NCI-H1694 (cell line): ENCODE results near the gene C17orf50.
A peak's percentile ranks its signal among the peaks of the same experiment; 100 is the strongest.

Source experiments
- DNase-seq: peaks from one replicate; lab custom pipeline; 2025; lab: John Stamatoyannopoulos, UW

The C17orf50 gene

DNA sequence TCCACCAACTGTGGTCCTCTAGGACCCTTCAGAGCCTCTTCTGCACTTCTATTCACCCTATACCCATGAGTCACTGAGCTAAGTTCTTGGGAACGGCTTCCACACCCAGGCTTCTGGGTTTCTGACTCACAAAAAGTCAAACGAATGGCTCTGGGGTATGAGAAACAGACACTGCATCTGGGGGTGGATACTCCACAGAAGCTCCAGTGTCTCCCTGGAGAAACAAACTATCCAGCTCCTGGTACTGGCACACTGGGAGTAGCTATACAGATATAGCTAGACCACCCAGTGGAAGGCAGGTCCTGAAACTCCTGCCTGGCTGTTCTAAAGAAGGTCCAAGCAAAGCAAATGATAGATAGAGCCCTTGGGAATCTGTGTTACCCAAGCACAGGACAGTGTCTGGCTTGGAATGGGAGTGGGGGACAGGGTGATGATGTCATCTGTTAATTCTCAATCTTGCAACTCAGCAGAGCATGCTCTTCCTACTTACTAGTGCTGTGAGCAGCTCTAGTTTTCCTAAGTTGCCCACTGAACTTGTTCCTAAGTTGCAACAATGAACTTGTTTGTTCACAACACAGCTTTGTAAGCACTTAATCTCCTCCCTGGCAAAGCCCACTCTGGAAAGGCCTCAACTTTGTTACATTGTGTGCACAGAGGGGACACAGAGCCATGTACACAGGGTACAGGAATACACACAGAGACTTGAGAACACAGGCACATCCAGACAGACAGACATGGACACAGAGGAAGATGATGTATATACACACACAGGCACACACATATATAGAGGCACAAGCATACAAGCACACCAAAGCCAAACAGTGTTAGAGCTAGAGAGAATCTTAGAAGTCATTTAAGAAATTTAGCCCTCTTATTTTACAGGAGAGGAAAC is 28.0 kb downstream of the C17orf50 start:
- DNase-seq = no peak

DNA sequence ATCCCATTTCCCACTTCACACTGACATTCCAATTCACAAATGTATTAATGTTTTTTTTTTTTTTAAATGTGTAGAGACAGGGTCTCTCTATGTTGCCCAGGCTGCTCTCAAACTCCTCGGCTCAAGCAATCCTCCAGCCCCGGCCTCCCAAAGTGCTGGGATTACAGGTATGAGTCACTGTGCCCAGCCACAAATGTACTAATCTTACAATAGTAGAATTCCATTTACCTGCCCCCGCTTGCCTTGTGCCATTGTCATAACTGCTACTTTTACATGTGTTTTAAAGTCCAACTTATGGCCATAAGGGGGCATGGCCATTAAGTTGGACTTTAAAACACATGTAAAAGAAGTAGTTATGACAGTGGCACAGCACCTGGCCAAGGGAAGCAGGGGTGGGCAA is 30.2 kb downstream of the C17orf50 start:
- DNase-seq = no peak

DNA sequence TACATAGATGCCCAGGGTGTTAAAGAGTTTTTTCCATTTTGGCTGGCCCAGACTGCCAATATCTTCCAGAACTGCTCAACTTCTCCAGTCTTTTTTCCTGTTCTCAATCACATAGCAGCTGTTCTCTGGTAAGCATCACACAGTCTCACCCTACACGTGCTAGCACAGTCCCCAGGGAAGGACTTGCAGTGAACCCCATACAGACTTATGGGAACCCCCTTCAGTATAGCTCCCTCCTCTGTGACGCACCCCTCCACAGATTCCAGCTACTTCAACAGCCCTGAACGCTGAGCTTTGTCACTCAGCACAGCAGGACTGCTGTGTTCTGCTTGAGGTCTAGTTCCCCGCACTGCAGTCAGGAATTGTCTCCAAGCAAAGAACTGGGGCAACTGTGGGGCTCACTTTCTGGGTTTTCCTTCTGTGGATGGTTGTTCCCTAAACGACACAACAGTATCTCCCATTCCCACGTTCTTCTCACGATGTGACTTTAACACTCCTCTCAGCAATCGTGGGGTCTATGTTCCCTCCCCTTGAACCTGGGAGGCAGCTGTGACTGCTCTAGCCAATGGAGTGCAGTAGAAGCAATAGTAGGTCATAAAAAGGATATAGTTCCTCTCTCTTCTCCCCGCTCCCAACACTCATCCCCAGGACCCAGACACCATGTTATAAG is 31.1 kb downstream of the C17orf50 start:
- DNase-seq = no peak

DNA sequence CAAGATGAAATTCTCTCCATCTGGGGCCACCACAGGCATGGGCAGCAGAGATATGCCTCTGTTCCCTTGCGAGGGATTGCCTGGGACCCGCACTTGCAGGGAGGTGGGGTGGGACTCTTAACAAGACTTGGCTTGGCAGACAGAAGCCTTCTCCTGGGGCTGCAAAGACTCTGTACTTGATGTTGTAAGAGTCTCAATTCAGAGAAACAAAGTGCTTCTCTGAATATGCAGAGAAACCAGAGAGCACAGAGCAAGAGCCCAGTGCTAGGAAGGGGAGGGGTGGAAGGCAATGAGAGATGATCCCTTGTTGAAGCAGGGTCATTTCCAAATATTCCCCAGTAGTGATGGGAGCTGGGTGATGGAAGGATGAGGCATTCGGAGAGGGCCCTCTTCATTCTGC is 32.6 kb downstream of the C17orf50 start:
- no peak for DNase-seq

DNA sequence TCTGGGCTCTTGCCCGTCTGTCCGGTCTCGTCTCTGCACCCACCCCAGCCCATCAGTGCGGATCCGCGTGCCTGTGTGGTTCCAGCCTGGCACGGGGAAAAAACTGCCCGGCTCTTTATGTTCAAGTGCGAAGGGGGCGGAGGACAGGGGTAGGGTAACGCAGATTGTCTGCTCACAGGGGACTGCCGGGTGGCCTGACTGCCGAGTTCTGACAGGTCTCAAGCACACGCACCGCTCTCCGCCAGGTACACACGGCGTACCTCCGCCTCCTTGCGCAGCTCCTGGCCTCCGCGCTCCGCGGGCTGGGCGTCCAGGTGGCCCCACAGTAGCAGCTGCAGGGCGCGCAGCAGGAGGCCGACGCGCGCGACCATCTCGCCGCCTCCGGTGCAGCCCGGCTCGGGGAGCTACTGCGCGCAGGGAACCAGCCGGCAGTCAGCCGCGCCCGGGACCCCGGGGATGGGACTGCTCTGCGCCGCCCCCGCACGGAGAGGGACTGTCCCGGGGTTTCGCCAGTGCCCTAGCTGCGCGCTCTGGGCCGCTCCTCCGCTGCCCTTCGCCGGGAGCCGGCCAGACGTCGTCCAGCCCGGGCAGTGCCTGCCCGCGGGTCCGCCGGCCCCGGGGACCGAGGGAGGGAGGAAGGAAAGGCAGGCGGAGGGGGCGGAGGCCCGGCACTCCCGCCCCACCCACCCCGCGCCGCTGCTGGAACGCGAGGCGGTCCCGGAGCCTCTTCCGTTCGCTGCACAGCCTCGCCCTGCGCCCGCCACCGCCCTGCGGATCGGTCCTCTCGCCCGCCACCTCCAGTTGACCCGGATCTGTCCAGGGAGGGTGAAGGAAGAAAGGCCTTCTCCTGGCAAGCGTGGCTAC is 34.6 kb downstream of the C17orf50 start, which contains the start of gene MMP28:
MMP28 (minus strand) TSS at position 635 of the 864 bp plus-strand sequence; CDS start at position 371, 264 bp downstream.
- no peak for DNase-seq

DNA sequence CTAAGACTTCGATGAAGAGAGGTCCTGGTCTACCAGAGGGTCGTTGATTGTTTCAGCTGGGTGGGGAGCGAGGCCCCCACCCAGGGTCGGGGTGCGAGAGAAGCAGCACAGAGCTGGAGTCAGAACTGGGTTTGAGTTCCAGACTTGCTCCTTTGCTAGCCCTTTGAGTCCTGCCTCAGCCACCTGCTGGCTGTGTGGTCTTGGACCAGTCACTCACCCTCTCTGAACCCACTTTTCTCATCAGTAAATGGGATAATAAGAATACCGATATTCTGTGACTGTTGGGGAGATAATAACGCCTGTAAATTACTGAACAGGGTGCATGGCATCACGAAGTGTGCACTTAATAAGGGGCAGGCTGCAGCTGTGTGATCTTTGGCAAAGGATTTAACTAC is 35.2 kb downstream of the C17orf50 start:
- DNase-seq = no peak

DNA sequence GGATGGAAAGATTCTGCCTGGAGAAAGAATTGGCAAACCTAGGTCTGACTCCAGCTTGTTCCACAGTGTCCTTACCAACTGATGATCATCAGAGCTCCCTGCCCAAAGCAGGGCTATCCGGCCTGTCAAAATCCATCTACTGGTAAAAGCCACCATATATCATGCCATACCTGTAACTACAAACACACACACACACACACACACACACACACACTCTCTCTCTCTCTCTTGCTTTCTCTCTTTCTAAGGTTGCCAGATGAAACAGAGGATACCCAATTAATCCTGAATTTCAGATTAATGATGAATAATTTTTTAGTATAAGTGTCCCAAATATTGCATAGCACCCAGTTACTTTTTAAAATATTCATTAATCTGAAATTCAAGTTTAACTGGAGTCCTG is 36.3 kb downstream of the C17orf50 start:
- DNase-seq = no peak

DNA sequence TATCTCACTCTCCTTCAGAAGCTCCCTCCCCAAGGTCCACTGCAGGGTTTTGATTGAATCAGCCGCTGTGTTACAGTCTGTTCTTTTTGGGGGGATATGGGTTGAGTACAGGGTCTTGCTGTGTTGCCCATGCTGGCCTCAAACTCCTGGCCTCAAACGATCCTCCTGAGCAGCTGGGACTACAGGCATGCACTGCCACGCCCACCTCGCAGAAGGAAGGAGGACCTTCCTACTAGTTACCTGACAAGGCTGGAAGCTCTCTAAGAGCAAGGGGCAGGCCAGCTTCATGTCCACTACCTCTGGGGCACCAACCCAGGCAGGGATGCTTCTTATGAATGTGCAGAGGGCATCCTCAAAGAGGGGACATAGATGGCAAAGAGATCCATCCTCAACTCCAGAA is 36.7 kb downstream of the C17orf50 start:
- DNase-seq = no peak

DNA sequence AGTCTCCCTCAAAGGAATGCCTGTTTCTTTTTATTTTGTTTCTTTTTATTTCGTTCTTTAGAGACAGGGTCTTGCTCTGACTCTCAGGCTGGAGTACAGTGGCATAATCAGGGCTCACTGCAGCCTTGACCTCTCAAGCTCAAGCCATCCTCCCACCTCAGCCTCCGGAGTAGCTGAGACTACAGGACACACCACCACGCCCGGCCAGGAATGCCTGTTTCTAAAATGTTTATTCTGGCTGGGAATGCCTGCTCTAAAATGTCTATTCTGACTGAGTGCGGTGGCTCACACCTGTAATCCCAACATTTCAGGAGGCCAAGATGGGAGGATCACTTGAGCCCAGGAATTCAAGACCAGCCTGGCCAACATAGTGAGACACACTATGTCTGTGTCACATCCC is 37.2 kb downstream of the C17orf50 start:
- no peak for DNase-seq

DNA sequence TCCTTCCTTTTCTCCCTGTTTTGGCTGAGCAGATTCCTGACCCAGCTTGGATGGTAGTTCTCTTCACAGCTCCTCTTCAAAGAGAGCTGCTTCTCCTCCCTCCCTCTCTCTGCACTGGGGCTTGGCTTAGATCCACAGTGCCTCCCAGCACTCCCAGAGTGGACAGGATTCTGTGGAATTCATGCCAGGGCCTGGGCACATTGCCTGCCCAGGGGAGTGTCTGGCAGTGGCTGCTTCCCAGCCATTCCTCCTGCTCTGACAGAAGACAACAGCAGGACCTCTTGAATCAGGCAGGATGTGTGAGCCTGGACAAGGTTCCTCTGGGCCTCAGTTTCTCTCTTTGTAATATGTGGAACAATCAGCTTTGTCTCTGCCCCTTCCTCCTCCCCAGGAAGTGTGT is 39.3 kb downstream of the C17orf50 start:
- peak; percentile 65 for DNase-seq

DNA sequence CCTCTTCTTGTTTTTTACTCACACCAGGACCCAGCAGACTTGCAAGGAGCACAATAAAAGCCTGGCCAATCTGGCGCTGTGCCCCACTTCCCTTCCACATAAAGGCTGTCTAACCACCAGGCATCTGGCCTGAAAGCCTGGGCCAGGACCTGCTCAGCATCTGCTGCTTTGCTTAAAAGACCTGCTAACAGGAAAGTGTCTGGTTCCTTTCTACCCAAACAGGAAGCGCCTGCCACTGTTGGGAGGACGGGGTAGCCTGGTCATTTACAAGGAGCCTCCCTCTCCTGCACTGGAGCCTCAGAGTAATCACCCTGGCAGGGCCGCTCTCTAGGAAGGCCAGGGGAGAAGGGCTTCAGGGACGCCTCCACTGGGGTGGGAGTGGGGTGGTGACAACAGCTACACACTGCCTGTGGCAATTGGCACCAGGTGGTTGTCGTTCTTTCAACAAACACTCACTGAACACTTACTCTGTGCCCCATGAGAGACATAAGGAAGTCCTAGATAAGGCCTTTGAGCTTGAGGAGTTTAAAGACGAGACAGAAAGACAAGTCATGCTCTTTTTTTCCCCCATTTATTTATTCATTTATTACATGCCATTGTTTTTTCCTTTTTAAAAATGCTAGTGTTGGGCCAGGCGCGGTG is 41.0 kb downstream of the C17orf50 start:
- peak; percentile 97 for DNase-seq

DNA sequence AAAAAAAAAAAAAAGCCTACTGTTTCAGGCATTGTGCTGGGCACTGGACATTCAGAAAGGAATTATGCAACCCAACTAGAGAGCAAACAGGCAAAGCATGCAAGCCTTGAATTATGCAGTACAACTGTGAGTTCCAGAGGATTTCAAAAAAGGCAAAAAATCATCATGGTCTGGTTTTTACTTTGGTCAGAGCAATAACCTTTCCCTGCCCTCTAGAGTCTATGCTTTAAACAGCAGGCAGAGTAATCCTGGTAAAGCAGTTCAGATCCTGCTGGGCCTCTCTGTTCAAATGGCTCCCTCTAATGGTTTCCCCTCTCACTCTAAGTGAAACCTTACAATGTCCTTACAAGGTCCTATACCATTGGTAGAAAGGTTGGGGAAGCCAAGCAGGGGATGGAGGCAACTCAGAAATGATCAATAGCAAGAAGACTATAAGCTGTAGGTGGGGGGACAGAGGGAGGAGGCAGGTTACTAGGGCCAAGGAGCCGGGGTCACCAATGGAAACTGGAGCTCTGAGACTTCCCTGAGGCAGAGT is 44.0 kb downstream of the C17orf50 start:
- peak; percentile 98 for DNase-seq

DNA sequence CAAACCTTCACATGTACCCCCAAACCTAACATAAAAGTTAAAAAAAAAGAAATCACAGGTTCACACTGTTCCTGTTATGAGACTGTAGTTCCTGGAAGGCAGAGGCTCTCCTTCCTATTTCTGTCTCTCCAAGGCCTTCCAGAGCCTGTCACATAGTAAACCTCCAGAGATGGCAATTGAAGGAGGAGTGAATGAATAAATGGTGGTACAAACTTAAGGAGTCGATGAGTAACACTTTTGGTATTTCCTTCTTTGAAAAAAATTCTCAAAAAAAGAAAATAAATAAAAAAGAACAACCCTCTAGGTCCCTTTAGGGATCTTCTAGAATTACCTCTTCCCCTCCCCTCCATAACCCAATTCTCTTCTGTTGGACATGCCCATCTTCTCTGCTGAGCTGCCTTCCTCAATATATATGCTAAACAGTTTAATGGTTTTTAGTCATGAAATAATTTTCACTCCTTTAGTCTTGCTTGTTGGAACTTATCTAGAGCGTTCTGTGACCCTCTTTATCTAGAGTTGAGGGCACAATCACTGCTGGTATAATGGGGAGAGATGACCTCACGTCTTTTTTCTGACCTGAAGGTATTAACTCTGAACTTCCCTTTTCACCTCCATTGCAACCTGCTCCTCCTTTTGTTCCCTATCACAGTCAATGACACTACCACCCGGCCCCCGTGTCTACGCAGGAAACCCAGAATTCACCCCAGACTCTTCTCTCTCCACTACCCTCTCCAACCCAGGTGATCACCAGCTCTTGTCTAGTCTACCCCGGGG is 46.9 kb downstream of the C17orf50 start:
- DNase-seq = no peak

DNA sequence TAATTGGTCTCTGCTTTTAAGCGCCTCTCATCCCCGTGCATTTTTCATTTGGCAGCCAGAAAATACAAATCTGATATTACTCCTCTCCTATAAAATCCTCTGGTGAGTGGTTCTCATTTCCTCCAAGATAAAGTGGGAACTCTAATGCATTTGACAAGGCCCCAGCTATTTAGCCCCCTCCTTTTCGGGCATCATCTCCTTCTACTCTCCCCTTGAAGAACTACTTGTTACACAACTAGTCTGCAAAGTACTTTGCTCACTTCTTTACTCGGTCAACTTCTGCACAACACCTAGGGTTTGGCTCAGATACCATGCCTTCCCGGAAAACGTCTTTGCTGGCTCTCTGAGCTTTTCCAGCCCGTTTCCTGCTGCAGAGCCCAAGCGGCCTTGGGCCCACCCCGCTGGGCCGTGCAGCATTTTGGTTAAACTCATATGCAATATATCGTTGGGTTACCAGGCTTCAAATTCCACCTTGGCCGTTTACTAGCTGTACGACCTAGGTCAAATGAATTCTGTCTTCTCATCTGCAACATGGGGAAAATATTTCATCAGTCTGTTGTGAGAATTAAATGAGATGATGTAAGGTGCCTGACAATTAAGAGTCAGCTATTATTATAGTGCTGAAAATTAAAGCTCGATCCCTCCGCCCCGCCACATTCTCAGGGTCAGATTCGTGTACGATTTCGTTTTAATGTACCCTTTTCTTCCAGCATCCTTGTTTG is 47.7 kb downstream of the C17orf50 start:
- DNase-seq = no peak

DNA sequence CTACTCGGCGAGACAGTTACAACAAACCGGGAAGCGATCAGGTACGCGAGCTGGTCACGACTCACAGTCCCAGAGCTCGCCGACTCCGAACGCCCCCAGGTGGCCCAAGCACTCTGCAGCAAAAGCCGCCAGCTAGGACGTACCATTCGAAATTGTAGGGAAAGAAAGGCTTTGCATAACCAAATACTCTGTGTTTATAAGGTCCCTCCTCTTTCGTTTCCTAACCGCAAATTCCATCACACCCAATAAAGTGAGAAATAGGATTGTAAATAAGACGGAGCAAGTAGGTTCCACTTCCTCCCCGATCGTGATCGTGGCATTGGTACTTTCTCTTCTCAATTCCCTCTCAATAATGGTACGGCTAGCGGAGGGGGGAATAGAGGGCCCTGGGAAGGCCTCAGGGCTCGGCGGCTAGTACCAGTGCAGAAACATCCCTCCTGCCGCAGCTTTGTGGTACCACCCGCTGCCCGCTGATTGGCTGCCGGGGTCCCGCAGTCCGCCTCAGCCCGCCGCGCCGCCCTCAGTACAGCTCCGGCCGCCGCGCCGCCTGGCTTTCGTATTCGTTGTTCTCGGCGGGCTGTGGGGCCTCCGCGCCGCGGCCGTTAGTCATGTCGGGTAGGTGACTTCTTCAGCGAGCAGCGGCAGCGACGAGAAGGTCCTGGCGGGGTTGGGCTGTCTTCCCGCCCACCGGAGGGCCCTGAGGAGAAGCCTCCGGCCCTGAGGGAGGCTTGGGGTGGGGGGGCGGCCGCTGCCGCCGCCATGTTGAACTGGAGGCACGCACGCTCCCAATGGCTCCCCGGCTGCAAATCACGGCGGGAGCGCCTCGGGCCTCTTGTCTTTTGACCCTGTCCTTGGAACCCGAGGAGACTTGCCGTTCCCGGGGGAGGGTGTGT is 48.5 kb downstream of the C17orf50 start, which contains the start of gene TAF15:
TAF15 (plus strand) TSS at position 523 of the 893 bp plus-strand sequence; CDS start at position 609, 86 bp downstream.
- DNase-seq = peak; percentile 97

DNA sequence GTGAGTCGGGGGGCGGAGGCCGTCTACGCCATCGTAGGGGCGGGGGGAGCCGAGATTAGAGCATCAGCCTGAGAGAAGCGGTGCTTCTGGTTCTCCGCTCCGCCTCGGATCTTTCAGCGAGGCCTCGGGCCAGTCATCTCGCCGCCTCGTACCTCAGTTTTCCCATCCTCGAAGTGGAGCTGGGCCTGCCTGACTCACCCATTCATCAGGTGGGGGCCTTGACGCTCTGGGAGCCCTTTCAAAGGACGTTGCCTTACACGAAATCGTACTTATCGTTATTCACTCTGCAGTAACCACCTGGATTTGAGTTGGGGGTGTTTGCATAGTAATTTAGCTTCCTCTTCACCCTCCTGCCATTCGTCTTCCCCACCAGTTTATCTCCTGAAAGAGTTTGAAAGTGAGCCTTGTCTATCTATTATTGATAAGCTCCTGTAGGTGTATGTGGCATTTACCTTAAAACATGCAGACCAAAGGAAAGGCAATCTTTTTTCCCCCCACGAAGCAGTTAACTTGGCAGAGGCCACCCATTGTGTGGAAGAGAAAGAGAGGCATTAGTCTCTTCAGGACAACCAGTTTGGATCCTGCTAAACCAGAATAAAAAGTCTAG is 49.3 kb downstream of the C17orf50 start:
- no peak for DNase-seq

DNA sequence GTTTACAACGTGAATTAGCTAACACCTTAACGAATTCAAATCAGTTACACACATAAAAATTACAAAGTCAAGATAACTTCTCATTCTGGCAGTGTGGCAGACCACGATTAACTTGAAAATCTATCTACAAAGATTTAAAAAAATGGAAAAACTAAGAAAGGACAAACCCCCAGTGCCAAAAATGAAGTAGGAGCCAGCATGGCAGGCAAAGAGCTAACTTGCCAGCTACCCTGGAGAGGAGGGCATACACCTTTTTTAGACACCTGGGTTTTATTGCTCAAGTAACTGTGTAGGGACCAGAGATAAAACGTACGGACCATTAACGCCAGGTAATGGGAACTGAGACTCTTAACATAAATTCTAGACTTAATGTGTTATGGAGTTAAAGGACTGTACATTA is 51.1 kb downstream of the C17orf50 start:
- DNase-seq = no peak

DNA sequence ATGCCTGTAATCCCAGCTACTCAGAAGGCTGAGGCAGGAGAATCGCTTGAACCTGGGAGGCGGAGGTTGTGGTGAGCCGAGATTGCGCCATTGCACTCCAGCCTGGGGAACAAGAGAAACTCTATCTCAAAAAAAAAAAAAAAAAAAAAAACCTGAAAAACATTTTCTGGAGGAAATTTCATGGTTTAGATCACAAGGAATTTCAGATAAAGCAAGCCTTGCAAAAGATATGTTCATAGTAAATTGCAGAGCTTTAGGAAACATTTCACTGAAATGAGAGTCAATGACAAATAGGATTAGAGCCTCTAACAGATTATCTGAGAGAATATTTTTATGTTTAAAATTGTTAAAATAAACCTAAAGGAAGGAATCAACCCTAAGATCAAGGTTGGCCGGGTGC is 51.8 kb downstream of the C17orf50 start:
- DNase-seq = no peak
